ENCODE results near the gene CYP27C1. TPM values are rescaled to one million over a fixed set of nuclear protein-coding genes. Genes with fewer than 3 reads are reported as not detected.
"Not testable (repeated sequence)": the region's sequence is repeated elsewhere in the genome, so short reads cannot be mapped to it uniquely, and the experiment has no call there.

The CYP27C1 gene
- total and polyA plus RNA-seq, 5 experiments from 2014 or later, result not detected

DNA sequence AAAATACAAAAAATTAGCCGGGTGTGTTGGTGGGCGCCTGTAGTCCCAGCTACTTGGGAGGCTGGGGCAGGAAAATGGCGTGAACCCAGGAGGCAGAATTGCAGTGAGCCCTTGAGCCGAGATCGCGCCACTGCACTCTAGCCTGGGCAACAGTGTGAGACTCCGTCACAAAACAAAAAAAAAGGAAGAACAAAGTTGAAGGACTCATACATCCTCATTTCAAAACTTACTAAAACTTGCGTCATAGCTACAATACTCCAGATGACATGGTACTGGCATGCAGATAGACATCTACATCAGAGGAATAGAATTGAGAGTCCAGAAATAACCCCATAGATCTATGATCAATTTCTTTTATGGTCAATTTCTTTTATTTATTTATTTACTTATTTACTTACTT is 13.6 kb upstream of the CYP27C1 start:
- Mint-ChIP-seq H3K9me3 (peaks cover 0 to 20% (median 12%) of the 10 kb centered on the region in 9 donors), H3K27me3 (peaks cover 1 to 10% (median 4%) of the 10 kb centered on the region in 5 donors), H3K4me3 (no peak overlapping the region), H3K27ac (no peak overlapping the region), H3K4me1 (no peaks in the 10 kb centered on the region), H3K36me3 (peaks cover 5 to 31% (median 16%) of the 10 kb centered on the region in 3 donors)
- DNase-seq, result no peak
- POLR2A ChIA-PET, result no interaction called here
- ATAC-seq, result no peak

DNA sequence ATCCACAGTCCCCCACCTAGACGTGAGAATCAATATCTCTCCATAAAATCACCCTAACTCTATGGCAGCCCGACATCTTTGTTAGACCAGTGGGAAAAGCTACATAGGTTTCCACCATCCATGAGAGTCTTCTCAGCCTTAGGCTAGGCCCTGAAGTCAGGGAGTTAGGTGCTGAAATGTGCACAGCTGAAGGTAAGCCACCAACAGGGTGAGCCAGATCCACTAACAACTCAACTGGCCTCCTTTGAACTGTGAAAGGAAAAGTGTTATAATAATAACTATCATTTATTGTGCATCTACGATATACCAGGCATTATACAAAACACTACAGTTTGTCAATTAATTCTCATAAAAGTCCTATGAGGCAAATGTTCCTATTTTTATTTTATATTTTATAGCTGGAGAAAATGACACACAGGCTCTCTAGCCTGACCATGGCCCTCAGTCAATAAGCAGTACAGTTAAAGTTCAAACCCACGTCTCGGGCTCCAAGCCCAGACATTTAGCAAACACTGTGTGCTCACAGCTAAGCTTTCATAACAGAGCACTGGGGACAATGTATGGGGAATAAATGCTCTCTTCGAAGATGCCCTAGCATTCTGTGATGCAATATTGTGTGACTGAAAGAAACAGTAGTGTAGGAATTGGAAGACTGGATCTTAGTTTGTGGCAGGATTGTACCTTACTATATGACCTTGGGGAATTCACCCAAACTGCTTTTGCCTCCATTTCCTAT is 11.2 kb upstream of the CYP27C1 start:
- ATAC-seq (no peak), DNase-seq (no peak)
- POLR2A ChIA-PET, result no interaction called here
- H3K27me3 Mint-ChIP-seq, result peaks cover 14 to 21% (median 16%) of the 10 kb centered on the region in 5 donors
- peaks cover 0 to 2% (median 0%) of the 10 kb centered on the region in 4 donors for H3K4me1 Mint-ChIP-seq
- no peak overlapping the region for H3K4me3 Mint-ChIP-seq
- H3K27ac Mint-ChIP-seq, result no peak overlapping the region
- H3K36me3 Mint-ChIP-seq, result peaks cover 2 to 20% (median 14%) of the 10 kb centered on the region in 3 donors
- H3K9me3 Mint-ChIP-seq, result peaks cover 0 to 22% (median 10%) of the 10 kb centered on the region in 9 donors

DNA sequence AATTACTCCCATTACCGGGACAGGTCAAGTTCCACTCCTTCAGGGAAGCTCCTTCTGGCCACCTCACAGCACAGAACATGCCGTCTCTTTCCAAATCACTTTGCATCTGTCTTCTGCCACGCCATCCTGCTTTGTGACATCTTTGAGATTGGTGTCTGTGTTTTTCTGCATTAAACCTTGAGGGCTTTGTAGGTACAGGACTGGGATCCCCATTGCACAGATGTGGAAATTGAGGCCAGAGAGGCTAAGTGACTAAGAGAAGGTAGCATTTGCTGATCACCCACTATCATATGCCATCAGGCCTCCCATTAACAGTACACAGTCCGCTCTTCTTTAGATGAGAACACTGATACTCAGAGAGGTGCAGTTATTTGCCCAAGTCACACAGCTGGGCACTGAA is 9.5 kb upstream of the CYP27C1 start:
- Mint-ChIP-seq H3K36me3 (peaks cover 2 to 18% (median 14%) of the 10 kb centered on the region in 3 donors), H3K4me3 (no peak overlapping the region), H3K9me3 (peaks cover 0 to 32% (median 10%) of the 10 kb centered on the region in 9 donors), H3K27me3 (peaks cover 17 to 35% (median 25%) of the 10 kb centered on the region in 5 donors), H3K27ac (no peak overlapping the region), H3K4me1 (peaks cover 0 to 4% (median 0%) of the 10 kb centered on the region in 4 donors)
- POLR2A ChIA-PET, result no interaction called here
- DNase-seq (no peak), ATAC-seq (no peak)

DNA sequence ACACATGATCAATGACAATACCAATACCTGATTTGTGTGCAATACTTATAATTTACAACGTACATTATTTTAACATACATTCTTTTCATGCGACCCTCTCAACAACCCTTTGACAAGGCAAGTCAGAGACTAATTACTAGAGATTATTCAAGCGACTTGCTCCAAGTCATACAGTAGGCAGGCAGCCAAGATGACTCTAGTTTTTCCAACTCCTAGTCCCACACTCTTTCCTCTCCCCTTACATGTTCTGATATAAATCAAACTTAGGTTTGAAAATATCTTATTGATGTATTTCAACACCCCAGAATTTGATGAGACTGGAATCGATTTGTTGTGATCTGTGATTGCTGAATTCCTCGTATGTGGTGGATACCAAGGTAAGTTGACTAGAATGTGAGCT is 8.0 kb upstream of the CYP27C1 start:
- H3K9me3 Mint-ChIP-seq, result peaks cover 0 to 32% (median 10%) of the 10 kb centered on the region in 9 donors
- H3K4me3 Mint-ChIP-seq, result no peak overlapping the region
- POLR2A ChIA-PET, result no interaction called here

DNA sequence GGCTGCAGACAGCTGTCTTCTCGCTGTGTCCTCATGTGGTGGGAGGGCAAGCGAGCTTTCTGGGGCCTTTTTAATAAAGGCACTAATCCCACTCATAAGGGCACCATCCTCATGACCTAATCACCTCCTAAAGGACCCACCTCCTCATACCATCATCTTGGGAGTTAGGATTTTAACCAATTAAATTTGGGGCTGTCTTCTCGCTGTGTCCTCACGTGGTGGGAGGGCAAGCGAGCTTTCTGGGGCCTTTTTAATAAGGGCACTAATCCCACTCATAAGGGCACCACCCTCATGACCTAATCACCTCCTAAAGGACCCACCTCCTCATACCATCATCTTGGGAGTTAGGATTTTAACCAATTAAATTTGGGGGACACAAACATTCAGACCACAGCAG is 7.2 kb upstream of the CYP27C1 start:
- peaks cover 0 to 32% (median 10%) of the 10 kb centered on the region in 9 donors for H3K9me3 Mint-ChIP-seq
- POLR2A ChIA-PET, H3K4me1 Mint-ChIP-seq, ATAC-seq, H3K4me3 Mint-ChIP-seq, H3K27ac Mint-ChIP-seq, DNase-seq: not testable (repeated sequence)
- H3K36me3 Mint-ChIP-seq, result peaks cover 2 to 14% (median 13%) of the 10 kb centered on the region in 3 donors
- peaks cover 23 to 51% (median 41%) of the 10 kb centered on the region in 5 donors for H3K27me3 Mint-ChIP-seq

More for the DNA sequence above, 8.0 kb upstream of the CYP27C1 start:
- no peak overlapping the region for H3K27ac Mint-ChIP-seq
- peaks cover 0 to 4% (median 0%) of the 10 kb centered on the region in 4 donors for H3K4me1 Mint-ChIP-seq
- peaks cover 23 to 46% (median 36%) of the 10 kb centered on the region in 5 donors for H3K27me3 Mint-ChIP-seq
- ATAC-seq, result no peak
- H3K36me3 Mint-ChIP-seq, result peaks cover 2 to 18% (median 14%) of the 10 kb centered on the region in 3 donors
- no peak for DNase-seq

DNA sequence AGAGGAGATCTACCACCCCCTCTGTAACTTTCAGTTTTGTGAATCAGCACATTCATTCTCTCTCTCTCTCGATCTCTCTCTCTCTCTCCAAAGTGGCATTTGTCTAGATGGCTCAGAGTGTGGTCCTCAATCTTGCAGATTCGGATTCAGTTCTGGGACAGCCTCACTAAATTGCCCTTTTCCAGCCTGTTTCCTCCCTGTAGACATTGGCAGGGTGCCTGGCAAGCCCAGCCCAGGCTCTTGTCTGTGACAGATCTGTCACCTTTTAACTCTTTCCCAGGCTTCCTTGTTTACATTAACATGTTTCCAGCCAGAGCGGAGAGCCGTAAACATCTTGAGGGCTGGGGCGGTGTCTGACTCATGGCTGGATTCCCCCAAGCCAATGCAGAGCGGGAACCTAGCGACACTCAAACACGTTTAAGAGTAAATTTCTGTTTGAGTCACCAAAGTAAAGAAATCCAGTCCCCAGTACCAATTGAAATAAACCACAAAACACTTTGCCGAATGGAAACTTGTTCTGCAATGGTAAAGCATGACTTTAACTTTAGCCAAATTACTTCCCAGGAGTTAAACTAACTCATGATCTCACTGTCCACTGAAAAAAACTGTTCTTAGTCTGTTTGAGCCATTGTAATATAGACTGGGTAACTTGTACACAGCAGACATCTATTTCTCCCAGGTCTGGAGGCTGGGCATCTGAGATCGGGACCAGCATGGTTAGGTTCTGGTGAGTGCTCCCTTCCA is 6.6 kb upstream of the CYP27C1 start:
- ATAC-seq, result no peak
- H3K27ac Mint-ChIP-seq, result no peak overlapping the region

DNA sequence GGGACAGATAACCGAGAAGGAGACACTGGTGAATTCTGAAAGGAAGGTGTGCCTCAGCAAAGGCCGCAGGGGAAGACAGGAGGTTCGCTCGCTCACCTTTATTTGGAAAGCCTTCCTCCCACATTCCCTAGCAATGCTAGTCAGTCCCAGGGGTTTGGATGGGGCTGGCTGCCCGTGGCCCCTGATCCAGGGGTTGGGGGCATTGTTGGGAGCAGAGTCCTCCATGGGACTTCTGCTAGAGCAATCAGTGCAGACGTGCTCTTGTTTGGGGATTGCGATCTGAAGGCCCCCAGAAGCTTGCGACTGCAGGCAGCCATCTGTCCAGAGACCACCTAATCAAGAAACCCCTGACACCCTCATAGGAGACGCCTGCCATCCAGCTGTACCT is 6.0 kb upstream of the CYP27C1 start:
- Mint-ChIP-seq H3K27me3 (peaks cover 23 to 51% (median 41%) of the 10 kb centered on the region in 5 donors), H3K27ac (no peak overlapping the region), H3K36me3 (peaks cover 0 to 14% (median 7%) of the 10 kb centered on the region in 3 donors), H3K9me3 (peaks cover 0 to 32% (median 10%) of the 10 kb centered on the region in 9 donors), H3K4me3 (no peak overlapping the region), H3K4me1 (peaks cover 0 to 4% (median 0%) of the 10 kb centered on the region in 4 donors)
- no peak for DNase-seq
- POLR2A ChIA-PET, result no interaction called here
- no peak for ATAC-seq

More for the DNA sequence above, 6.6 kb upstream of the CYP27C1 start:
- Mint-ChIP-seq H3K4me1 (peaks cover 0 to 4% (median 0%) of the 10 kb centered on the region in 4 donors), H3K36me3 (peaks cover 2 to 14% (median 8%) of the 10 kb centered on the region in 3 donors), H3K27me3 (peaks cover 23 to 51% (median 41%) of the 10 kb centered on the region in 5 donors), H3K9me3 (peaks cover 0 to 32% (median 10%) of the 10 kb centered on the region in 9 donors), H3K4me3 (no peak overlapping the region)
- POLR2A ChIA-PET, result no interaction called here
- DNase-seq, result no peak

DNA sequence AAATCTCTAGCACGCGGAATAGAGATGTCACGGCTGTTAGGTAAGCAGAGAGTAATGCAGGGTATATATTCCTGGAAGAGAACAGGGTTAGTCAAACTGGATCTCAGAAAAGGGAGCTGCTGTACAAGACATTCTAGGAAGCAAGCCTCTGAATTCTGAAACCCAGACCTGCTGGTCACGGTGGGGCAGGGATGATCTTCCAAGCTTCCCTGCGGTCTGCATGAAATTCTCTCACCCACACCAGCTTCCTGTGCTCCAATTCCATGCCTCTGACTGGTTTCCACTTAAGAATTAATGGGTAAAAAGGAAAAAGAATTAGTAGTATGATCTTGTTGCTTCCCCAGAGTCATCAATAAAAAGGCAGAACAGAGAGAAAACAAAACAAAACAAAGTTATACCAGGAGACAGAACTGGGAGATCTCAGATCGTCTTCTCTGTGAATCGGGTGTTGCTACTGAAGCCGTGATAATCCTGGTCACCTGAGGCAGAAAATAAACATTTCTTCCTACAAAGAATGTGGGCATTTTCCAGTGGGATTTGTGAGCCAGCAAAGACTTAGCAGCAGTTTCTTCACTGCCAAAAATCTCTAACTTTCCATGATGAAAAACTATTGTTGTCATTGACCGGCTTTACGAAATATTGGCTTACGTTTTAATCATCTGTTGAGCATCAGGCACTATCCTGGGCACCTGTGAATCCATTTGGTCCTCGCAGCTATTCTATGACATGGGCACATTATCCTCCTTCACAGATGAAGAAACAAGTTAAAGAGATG is 5.3 kb upstream of the CYP27C1 start:
- peaks cover 0 to 32% (median 10%) of the 10 kb centered on the region in 9 donors for H3K9me3 Mint-ChIP-seq
- no peak overlapping the region for H3K4me3 Mint-ChIP-seq
- H3K36me3 Mint-ChIP-seq, result peaks cover 0 to 17% (median 7%) of the 10 kb centered on the region in 3 donors
- H3K27ac Mint-ChIP-seq, result no peak overlapping the region
- H3K27me3 Mint-ChIP-seq, result peaks cover 28 to 59% (median 48%) of the 10 kb centered on the region in 5 donors
- ATAC-seq (no peak), DNase-seq (no peak)
- peaks cover 6 to 9% (median 7%) of the 10 kb centered on the region in 4 donors for H3K4me1 Mint-ChIP-seq
- POLR2A ChIA-PET, result no interaction called here

DNA sequence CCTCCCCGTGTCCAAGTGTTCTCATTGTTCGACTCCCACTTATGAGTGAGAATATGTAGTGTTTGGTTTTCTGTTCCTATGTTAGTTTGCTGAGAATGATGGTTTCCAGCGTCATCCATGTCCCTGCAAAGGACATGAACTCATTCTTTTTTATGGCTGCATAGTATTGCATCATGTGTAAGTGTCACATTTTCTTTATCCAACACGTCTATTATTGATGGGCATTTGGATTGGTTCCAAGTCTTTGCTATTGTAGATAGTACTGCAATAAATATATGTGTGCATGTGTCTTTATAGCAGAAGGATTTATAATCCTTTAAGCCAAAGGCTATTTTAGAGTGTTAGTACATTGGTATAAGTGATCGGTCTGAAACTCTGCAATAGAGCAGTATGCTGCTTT is 4.0 kb upstream of the CYP27C1 start:
- DNase-seq, H3K27ac Mint-ChIP-seq, H3K4me3 Mint-ChIP-seq, ATAC-seq, POLR2A ChIA-PET: not testable (repeated sequence)
- H3K4me1 Mint-ChIP-seq, result peaks cover 9 to 12% (median 10%) of the 10 kb centered on the region in 4 donors
- H3K27me3 Mint-ChIP-seq, result peaks cover 29 to 57% (median 54%) of the 10 kb centered on the region in 5 donors
- peaks cover 0 to 32% (median 6%) of the 10 kb centered on the region in 9 donors for H3K9me3 Mint-ChIP-seq
- peaks cover 2 to 20% (median 3%) of the 10 kb centered on the region in 3 donors for H3K36me3 Mint-ChIP-seq

DNA sequence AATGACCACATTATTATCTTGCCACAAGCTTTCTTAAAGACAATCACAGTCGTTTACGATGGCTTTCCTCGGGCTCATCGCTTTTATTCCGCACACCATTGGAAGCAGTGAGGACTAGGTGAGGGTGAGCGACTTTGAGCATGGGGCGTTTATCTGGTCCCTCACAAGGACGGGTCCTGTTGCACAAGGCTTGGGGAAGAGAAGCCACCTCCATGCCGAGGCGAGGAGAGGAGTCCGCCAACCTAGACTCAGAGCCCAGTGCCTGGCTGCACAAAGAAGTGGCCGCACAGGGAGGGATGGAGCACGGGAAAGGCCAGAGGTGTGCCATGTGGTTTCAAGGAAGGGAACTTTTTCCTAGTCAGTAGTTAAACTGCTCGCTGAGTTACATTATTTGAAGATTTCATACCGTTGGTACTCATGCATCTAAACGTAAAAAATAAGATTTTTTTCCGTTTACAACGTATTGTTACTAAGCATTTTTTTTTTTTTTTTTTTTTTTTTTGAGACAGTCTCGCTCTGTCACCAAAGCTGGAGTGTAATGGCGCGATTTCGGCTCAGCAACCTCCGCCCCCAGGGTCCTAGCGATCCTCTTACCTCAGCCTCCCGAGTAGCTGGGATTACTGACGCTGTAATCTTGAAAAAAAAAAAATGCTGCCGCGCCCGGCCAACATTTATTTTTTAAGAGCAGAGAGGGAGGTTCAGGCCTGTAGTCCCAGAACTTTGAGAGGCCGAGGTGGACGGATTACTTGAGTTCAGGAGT is 849 bp upstream of the CYP27C1 start:
- Mint-ChIP-seq H3K27me3 (peaks cover 33 to 78% (median 64%) of the 10 kb centered on the region in 5 donors), H3K4me3 (peak overlapping the region; percentile 73 to 92 (median 84)), H3K9me3 (peaks cover 0 to 19% (median 4%) of the 10 kb centered on the region in 9 donors), H3K4me1 (peaks cover 14 to 23% (median 20%) of the 10 kb centered on the region in 4 donors), H3K27ac (no peak overlapping the region), H3K36me3 (peaks cover 4 to 19% (median 5%) of the 10 kb centered on the region in 3 donors)
- ATAC-seq (peak in 1 of 2 donors; percentile 13), DNase-seq (no peak)
- POLR2A ChIA-PET, result no interaction called here

DNA sequence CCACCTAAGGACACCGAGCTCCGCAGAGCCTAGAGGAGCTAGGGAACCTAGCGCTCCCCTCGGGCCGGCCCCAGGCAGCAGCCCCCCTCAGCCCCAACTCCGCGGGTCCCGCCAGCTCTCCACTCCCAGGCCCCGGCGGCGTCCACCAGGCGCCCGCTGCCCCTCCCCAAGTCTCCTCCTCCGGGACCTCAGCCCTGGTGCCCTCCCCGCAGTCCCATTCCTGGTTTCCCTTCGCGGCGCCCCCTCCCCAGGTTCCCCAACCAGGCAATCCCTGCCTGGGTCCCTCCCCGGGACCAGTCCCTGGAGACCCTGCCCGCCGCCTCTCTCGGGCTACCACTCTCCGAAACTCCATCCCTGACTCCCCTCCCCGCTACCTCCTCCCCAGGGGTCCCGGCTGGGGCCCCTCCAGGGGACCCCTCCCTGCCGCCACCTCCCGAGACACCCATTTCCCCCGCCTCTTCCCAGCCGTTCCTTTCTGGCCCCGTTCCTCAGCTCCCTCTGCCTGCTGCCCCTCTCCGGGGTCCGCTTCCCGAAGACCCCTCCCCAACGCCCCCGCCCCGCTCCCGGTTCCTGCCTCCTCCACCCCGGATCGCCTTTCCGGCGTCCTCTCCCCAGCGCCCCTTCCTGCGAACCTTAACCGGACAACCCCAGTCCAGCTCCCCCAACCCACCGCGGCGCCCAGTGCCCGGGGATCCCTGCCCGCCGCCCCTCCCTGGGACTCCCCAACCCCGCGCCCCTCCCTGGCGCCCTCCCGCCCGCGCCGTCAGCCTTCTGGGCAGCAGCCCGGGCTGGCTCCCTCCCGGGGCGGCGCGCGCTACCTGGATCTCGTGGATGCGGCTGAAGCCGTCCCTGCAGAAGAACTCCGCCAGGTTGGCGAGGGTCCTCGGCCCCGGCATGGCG is 678 bp downstream of the CYP27C1 start:
- peak; percentile 31 to 56 for ATAC-seq
- H3K27me3 Mint-ChIP-seq, result peaks cover 30 to 69% (median 56%) of the 10 kb centered on the region in 5 donors
- H3K27ac Mint-ChIP-seq, result no peak overlapping the region
- H3K9me3 Mint-ChIP-seq, result peaks cover 0 to 21% (median 4%) of the 10 kb centered on the region in 9 donors
- DNase-seq, result no peak
- peaks cover 12 to 23% (median 20%) of the 10 kb centered on the region in 4 donors for H3K4me1 Mint-ChIP-seq
- H3K36me3 Mint-ChIP-seq, result peaks cover 4 to 19% (median 5%) of the 10 kb centered on the region in 3 donors
- peak overlapping the region in 9 of 10 donors; percentile 31 to 91 (median 64) for H3K4me3 Mint-ChIP-seq
- POLR2A ChIA-PET, result no interaction called here
